ELR (cell line): ENCODE results near the gene PGAP3.

Source experiments
- DNase-seq: peaks from one replicate; pipeline ENCODE4 v3.0.0-alpha.2; 2015; ENCODE audit warnings: low read depth

PGAP3 gene

GRCh38 chr17:39621523-39622379 lies 66.1 kb downstream of the PGAP3 start:
- DNase-seq: peak; percentile 85
